HG02870 (cell line): ENCODE measurements around the gene G3BP1.
"Not testable (repeated sequence)": the region's sequence is repeated elsewhere in the genome, so short reads cannot be mapped to it uniquely, and the experiment has no call there.

Source experiments
- ATAC-seq: cut with Tn5 transposase; IDR thresholded peaks from one replicate; pipeline ENCODE4 v1.9.1; 2021; ENCODE audit warnings: mild to moderate bottlenecking, moderate library complexity; ENCODE audit not compliant: unreplicated experiment

The G3BP1 gene

GRCh38 chr5:151771259-151772028 lies at the start of gene G3BP1:
G3BP1 (plus strand) TSS chr5:151771954; CDS start chr5:151786621, 14,667 bp downstream.
- peak; percentile 78 for ATAC-seq

GRCh38 chr5:151722546-151722945 lies 49.2 kb upstream of the G3BP1 start:
- ATAC-seq: no peak

GRCh38 chr5:151724360-151724759 lies 47.4 kb upstream of the G3BP1 start:
- ATAC-seq: no peak

- ATAC-seq: not testable (repeated sequence)
Measured at GRCh38 chr5:151729597-151729996, 42.2 kb upstream of the G3BP1 start.

- ATAC-seq: no peak
Measured at GRCh38 chr5:151730381-151730780, 41.4 kb upstream of the G3BP1 start.

GRCh38 chr5:151733358-151734063 lies 38.2 kb upstream of the G3BP1 start:
- ATAC-seq: no peak

- ATAC-seq: no peak
Measured at GRCh38 chr5:151734064-151734408, 37.7 kb upstream of the G3BP1 start.

- no peak for ATAC-seq
Measured at GRCh38 chr5:151735646-151736045, 36.1 kb upstream of the G3BP1 start.

GRCh38 chr5:151737431-151737830 lies 34.3 kb upstream of the G3BP1 start:
- no peak for ATAC-seq

GRCh38 chr5:151738125-151738848 lies 33.5 kb upstream of the G3BP1 start:
- no peak for ATAC-seq

- no peak for ATAC-seq
Measured at GRCh38 chr5:151739395-151739794, 32.4 kb upstream of the G3BP1 start.

GRCh38 chr5:151739939-151740335 lies 31.8 kb upstream of the G3BP1 start:
- ATAC-seq: no peak

- ATAC-seq: peak; percentile 47
Measured at GRCh38 chr5:151740336-151740942, 31.3 kb upstream of the G3BP1 start.

- peak; percentile 19 for ATAC-seq
Measured at GRCh38 chr5:151740958-151741373, 30.8 kb upstream of the G3BP1 start.

- no peak for ATAC-seq
Measured at GRCh38 chr5:151741678-151742423, 29.9 kb upstream of the G3BP1 start.

GRCh38 chr5:151742870-151743294 lies 28.9 kb upstream of the G3BP1 start:
- no peak for ATAC-seq

GRCh38 chr5:151743530-151743929 lies 28.2 kb upstream of the G3BP1 start:
- no peak for ATAC-seq

- ATAC-seq: no peak
Measured at GRCh38 chr5:151745071-151745705, 26.6 kb upstream of the G3BP1 start.

GRCh38 chr5:151750121-151750520 lies 21.6 kb upstream of the G3BP1 start:
- no peak for ATAC-seq

GRCh38 chr5:151751091-151751490 lies 20.7 kb upstream of the G3BP1 start:
- no peak for ATAC-seq
